Spleen (tissue), 7 donors: ENCODE data around the gene GNAI1.

Experiments used
- CTCF ChIP-seq, 11 experiments: fragments of 200-600 bp in 7 of 11; fragments of 450-650 bp in 4 of 11; sonication (generic) in 4 of 11; IDR thresholded peaks in 8 of 11; conservative IDR thresholded peaks in 3 of 11; 1 replicate in 7 of 11; 2 replicates in 4 of 11; pipeline versions ENCODE4 v1.4.0 to v1.8.0; 2016 to 2021; ENCODE audit warnings: antibody characterized with exemption in 11 of 11, inconsistent platforms in 4 of 11, mild to moderate bottlenecking in 1 of 11
- POLR2AphosphoS5 ChIP-seq, 3 donors: sonication (generic); formaldehyde crosslinking; IDR thresholded peaks; one replicate each; pipeline ENCODE4 v1.5.1; 2017; ENCODE audit warnings: antibody characterized with exemption in 3 of 3
- donor health status: DM: no; HTN: no; CAD: no; lungs with moderate emphysema.
- donor health status: DM: no; HTN: no; CAD: no.
- donor health status: DM: no; HTN: no; CAD: no.

- TF ChIP-seq CTCF (IDR thresholded peaks at IDR 0.05 in 8 of 11, conservative IDR thresholded peaks at IDR 0.05 in 3 of 11) (no peak), POLR2AphosphoS5 (IDR thresholded peaks at IDR 0.05) (no peak)
These were observed 52.6 kb downstream of the GNAI1 start for GRCh38 chr7:80187279-80187678.
